Lower leg skin (tissue), 3 donors: ENCODE results near the gene OARD1.

ENCODE experiments used
- CTCF ChIP-seq, 3 donors: fragments of 450-650 bp; IDR thresholded peaks; one replicate each; pipeline ENCODE4 v1.5.1; 2016; ENCODE audit warnings: antibody characterized with exemption in 3 of 3, mild to moderate bottlenecking in 3 of 3, moderate library complexity in 2 of 3
- POLR2A ChIP-seq, 2 donors: fragments of 450-650 bp; IDR thresholded peaks; one replicate each; pipeline ENCODE4 v1.6.1; 2016 to 2017; ENCODE audit warnings: antibody characterized with exemption in 2 of 2, mild to moderate bottlenecking in 1 of 2, moderate library complexity in 1 of 2

DNA sequence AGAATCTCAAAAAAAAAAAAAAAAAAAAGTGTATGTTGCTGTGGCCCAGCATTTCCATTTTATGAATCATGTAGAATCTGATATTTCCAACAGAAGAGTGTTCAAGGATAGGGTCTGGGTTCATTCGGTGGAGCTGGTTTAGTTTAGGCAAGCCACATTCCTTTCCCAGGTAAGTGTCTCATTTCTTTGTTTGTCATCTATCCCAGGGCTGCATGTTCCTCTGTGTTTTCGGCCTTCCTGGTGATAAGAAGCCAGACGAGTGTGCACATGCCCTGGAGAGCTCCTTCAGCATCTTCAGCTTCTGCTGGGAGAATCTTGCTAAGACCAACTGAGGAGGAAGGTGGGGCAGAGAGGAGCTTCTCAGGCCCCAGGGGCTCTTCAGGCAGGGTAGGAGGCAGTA is 38.9 kb upstream of the OARD1 start:
- TF ChIP-seq CTCF (IDR thresholded peaks at IDR 0.05) (no peak), POLR2A (IDR thresholded peaks at IDR 0.05) (no peak)
